Endothelial cell of hepatic sinusoid (primary cell): ENCODE data around the gene USH2A.

Experiments used
- in situ Hi-C: cut with HindIII; loops from 2 replicates; pipeline ENCODE4 v1.10.0; 2017; ENCODE audit warnings: low sequenced_read_pairs

Gene USH2A

GRCh38 chr1:215888159-215888558, 535.1 kb downstream of the USH2A start:
- in situ Hi-C loops = no loop called here

- in situ Hi-C loops = no loop called here
These were observed 535.6 kb downstream of the USH2A start for GRCh38 chr1:215887627-215888026.

GRCh38 chr1:215883004-215883403, 540.2 kb downstream of the USH2A start:
- in situ Hi-C loops = no loop called here

DNA sequence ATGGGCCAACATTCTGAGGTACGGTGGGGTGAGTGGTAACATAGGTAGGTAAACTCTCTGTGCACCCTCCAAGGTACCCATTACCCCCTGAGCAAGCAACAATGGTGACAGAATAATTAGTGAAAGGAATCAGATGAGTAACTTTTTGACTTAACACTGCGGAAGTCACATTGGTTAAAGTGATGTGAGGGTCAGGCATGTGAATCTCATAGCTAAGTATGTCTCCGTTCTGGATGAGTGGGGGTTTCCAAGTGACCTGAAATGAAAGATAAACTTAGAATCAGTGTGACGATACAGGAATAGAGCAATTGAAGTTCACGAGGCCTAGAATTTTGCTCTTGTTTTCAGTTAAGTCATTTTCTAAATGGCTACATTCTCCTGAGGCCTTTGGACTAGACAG, 544.4 kb downstream of the USH2A start:
- in situ Hi-C loops = no loop called here

- in situ Hi-C loops = no loop called here
These were observed 545.1 kb downstream of the USH2A start for GRCh38 chr1:215878128-215878527.

DNA sequence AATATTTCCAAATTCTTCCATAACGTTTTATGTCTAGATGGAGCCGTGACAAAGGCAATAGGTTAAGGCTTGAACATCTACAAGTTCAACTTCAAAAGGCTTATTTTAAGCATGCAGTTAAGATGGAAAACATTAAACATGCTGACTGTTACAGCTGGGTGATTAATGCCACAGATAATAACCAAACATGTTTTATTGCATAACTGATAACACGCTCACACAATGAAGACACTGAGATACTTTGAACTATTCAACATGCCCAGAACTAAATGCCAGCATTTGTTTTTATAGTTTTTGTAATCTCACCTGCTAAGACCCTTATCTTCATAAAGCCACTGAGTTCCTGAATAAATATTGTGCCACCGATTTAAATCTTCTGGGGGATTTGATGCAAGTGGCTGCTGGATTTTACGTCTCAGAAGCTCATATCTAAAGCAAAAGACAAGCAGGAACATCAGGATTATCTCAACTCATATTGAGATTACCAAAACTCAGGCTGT, 545.7 kb downstream of the USH2A start:
- in situ Hi-C loops = no loop called here

GRCh38 chr1:215875712-215876111, 547.5 kb downstream of the USH2A start:
- in situ Hi-C loops = no loop called here

- in situ Hi-C loops = no loop called here
These were observed 548.0 kb downstream of the USH2A start for GRCh38 chr1:215875236-215875635.

GRCh38 chr1:215872658-215873057, 550.6 kb downstream of the USH2A start:
- in situ Hi-C loops = no loop called here

- in situ Hi-C loops = no loop called here
These were observed 554.7 kb downstream of the USH2A start for GRCh38 chr1:215868500-215868899.

- in situ Hi-C loops = no loop called here
These were observed 558.2 kb downstream of the USH2A start for GRCh38 chr1:215865060-215865459.

DNA sequence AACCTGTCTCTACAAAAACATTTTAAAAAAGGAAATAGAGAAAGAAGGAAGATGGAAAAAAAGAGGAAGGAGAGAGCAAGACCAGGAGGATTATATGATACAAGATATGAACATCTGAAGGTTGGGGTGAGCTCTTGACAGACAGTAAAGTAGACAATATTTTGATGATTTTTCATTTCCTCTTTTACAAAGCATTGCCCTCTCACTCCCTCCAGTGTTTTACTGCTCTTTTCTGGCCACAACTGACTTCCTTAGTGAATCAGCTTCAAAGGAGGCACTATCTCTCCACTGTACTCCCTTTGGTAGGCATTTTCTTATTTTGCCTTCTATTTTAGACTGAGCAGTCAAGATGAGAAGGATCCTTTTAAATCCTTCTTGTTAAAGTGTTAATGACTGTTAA, 559.5 kb downstream of the USH2A start:
- in situ Hi-C loops = no loop called here

GRCh38 chr1:215860833-215861232, 562.4 kb downstream of the USH2A start:
- in situ Hi-C loops = no loop called here

DNA sequence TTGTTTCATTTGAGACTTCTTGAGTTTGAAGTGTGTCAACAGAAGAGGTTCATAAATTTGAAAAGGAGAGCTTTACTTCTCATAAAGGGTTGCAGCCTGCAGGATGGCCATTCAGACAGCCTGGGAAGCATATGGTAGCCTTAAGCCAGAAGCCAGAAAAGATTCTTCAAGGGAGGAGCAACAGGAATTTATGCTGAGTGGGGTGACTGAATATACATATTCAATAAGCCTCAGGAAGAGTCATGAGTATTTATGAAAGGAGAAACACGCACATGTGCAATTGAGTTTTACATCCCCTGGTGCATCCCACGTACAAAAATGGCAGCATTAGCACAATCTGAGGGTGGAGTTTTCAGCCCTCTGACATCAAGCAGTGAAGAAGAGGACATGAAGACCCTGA, 565.9 kb downstream of the USH2A start:
- in situ Hi-C loops = no loop called here

GRCh38 chr1:215845234-215845891, 577.9 kb downstream of the USH2A start:
- in situ Hi-C loops = no loop called here

DNA sequence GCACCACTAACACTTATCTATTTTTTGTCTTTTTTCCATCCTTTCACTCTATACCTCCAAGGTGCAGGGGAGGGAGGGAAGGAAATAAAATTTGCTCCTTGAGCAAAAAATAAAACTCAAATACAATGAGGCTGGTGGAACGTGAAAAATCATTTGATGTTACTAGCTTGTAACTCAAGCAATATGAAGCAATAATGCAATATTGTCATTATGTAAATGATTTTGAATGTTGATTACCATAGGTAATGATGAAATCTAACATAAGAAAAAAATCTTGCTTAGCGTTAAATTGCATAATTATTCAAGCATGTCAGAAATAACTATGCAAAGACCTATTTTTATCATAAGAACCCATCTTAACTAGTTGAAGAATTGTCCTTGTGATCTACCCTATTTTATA, 578.5 kb downstream of the USH2A start:
- in situ Hi-C loops = no loop called here

DNA sequence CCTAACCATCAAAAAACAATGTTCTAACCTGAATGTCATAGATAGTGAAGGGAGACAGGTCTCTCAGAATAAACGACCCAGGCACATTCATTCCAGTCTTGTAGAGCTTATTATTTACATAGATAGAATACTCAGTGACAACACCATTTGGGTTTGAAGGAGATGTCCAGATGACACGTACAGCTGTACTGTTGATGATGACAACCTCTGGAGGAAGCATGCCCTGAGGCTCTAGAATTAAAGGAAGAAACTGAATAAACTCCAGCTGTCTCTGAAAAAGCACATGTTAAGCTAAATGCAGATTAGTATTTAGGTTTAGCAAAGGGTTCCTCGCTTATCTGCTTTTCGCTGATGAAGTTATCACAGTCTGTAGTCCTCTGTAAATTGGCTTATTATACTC, 579.0 kb downstream of the USH2A start:
- in situ Hi-C loops = no loop called here

DNA sequence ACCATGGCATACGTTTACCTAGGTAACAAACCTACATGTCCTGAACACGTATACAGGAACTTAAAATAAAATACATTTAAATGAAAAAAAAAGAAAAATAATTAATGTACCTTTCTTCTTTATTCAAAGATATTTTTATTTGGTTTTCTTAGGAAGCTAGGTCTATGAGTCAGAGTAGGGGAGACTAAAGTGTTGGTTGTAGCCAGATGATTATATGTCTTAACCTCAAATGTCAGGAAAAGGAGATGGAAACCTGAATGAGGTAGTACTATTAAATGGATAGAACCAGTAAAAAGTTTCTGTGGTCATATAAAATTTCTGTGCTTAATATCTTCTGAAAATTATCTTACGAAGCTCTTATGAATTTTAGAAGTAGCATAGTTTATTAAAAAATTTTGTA, 580.3 kb downstream of the USH2A start:
- in situ Hi-C loops = no loop called here

- in situ Hi-C loops = no loop called here
These were observed 587.3 kb downstream of the USH2A start for GRCh38 chr1:215835951-215836350.

DNA sequence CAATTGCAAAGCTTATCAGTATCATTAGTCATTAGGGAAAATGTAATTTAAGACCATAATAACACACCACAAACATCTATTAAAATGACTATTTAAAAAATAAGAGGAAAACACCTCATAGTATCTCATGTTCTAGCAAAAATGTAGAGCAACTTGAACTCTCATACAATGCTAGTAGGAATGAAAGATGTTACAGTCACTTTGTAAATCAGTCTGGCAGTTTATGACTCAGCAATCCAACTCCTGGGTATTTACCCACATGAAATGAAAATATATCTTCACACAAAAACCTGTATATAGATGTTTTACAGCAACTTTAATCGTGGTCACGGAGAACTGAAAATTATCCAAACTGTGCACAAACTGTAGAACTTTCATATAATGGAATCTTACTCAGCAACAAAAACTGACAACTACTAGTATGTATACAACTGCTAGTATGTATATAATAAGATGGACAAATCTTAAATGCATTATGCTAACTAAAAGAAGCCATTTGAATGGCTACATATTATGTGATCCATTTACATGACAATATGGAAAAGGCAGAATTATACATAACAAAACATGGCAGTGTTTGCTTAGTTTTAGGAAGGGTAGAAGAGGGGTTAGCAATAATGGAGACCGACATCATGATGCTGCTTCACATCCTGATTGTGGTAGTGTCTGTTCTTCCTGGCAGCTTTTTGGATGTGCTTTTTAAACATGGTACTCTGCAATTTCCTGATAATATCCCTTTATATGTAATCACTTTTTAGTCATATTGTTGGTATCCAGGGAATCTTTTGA, 589.1 kb downstream of the USH2A start:
- in situ Hi-C loops = no loop called here

GRCh38 chr1:215830226-215830810, 592.9 kb downstream of the USH2A start:
- in situ Hi-C loops = no loop called here

DNA sequence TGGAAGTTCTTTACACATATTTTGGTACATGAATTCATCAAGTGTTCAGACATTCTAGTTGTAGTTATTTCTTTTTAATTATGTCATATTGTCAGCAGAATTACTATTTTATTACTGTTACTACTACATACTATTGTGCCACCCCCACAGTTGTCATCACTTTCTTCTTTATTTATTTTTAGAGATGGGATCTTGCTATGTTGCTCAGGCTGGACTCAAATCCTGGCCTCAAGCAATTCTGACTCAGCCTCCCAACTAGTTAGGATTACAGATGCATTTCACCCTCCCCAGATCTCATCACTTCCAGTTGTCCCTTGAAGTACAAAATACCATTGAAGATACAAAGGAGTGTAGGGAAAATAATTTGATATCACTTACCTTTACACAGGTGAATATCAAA, 598.2 kb downstream of the USH2A start:
- in situ Hi-C loops = no loop called here
